GM12878 (cell line): Measurements from ENCODE around the gene SUPT3H. TPM values are rescaled to one million over a fixed set of nuclear protein-coding genes. Genes with fewer than 3 reads are reported as not detected.

Source experiments
- ATAC-seq: fragments of 200-7000 bp; cut with Tn5 transposase; 3 replicates; pipeline ENCODE4 v1.9.1; 2020; ENCODE audit warnings: mild to moderate bottlenecking, moderate library complexity
- BruUV-seq: library from RNA; stranded (reverse); fragments of 400-500 nt; replicated peaks from 2 replicates; lab custom pipeline; 2021; lab: Mats Ljungman, UMichigan
- CTCF ChIA-PET: fragments of 300-600 bp; sonication (Branson Sonifier 250); formaldehyde crosslinking; extraction: SDS; loops from one replicate; lab custom pipeline; 2021; ENCODE audit warnings: inconsistent platforms; lab: Yijun Ruan, JAX
- POLR2A ChIA-PET: fragments of 350-600 bp; formaldehyde crosslinking; extraction: SDS; loops from one replicate; lab custom pipeline; 2021; ENCODE audit warnings: inconsistent platforms; lab: Charles Lee
- RAD21 ChIA-PET: fragments of 300-600 bp; sonication (Branson Sonifier 250); formaldehyde crosslinking; loops from one replicate; lab custom pipeline; 2023; ENCODE audit warnings: antibody characterized with exemption; ENCODE audit not compliant: unreplicated experiment; lab: Charles Lee
- SMC1A ChIA-PET: fragments of 300-600 bp; sonication (Branson Sonifier 250); formaldehyde crosslinking; loops from one replicate; lab custom pipeline; 2023; ENCODE audit not compliant: unreplicated experiment, uncharacterized antibody; lab: Charles Lee
- DNase-seq: peaks from one replicate; pipeline ENCODE4 v3.0.0-alpha.2; 2011; ENCODE audit warnings: low read depth, low spot score
- FAIRE-seq: peaks from 3 replicates; lab custom pipeline; 2011; peaks lifted over from hg19 to GRCh38; lab: Jason Lieb, UNC
- H2AFZ ChIP-seq: 2 replicates; pipeline ENCODE4 v1.6.0; 2011; ENCODE audit warnings: low read depth, low read length, control low read depth; ENCODE audit not compliant: control insufficient read depth
- H3K27ac ChIP-seq: 2 replicates; pipeline ENCODE4 v1.5.1; 2011; ENCODE audit warnings: control low read depth; ENCODE audit not compliant: control insufficient read depth, insufficient read depth
- H3K27me3 ChIP-seq, 2 experiments: replicated peaks in 1 of 2; 2 replicates each; pipeline versions ENCODE4 v1.6.0 to v1.6.1; 2011; ENCODE audit warnings: low read length in 1 of 2; ENCODE audit not compliant: control insufficient read depth in 2 of 2, insufficient read depth in 2 of 2
- H3K36me3 ChIP-seq, 2 experiments: 2 replicates each; pipeline ENCODE4 v1.5.1; 2011; ENCODE audit warnings: low read length in 1 of 2; ENCODE audit not compliant: control insufficient read depth in 2 of 2, insufficient read depth in 2 of 2
- H3K4me1 ChIP-seq: 2 replicates; pipeline ENCODE4 v1.6.1; 2011; ENCODE audit warnings: mild to moderate bottlenecking, low read length, moderate library complexity, mixed read lengths; ENCODE audit not compliant: control insufficient read depth, insufficient read depth
- H3K4me2 ChIP-seq: 2 replicates; pipeline ENCODE4 v1.6.0; 2011; ENCODE audit warnings: control low read depth; ENCODE audit not compliant: control insufficient read depth, insufficient read depth
- H3K4me3 ChIP-seq: fragments of 200-600 bp; sonication (generic); 2 replicates; pipeline ENCODE4 v1.5.1; 2016
- H3K79me2 ChIP-seq: 2 replicates; pipeline ENCODE4 v1.6.0; 2011; ENCODE audit warnings: low read length; ENCODE audit not compliant: control insufficient read depth, insufficient read depth
- H3K9ac ChIP-seq: 2 replicates; pipeline ENCODE4 v1.8.0; 2011; ENCODE audit warnings: low read length, control low read depth, mixed read lengths; ENCODE audit not compliant: control insufficient read depth, insufficient read depth
- H3K9me3 ChIP-seq: replicated peaks from 3 replicates; pipeline ENCODE4 v1.5.1; 2011; ENCODE audit warnings: mild to moderate bottlenecking, low read length; ENCODE audit not compliant: control insufficient read depth, insufficient read depth
- H4K20me1 ChIP-seq: 2 replicates; pipeline ENCODE4 v1.6.0; 2011; ENCODE audit not compliant: control insufficient read depth, insufficient read depth
- BCLAF1 ChIP-seq: fragments of 450-650 bp; IDR thresholded peaks from 2 replicates; pipeline ENCODE4 v1.6.1; 2017; ENCODE audit warnings: antibody characterized with exemption, mild to moderate bottlenecking, moderate library complexity
- ELK1 ChIP-seq: IDR thresholded peaks from 2 replicates; pipeline ENCODE4 v1.6.1; 2012; ENCODE audit warnings: low read depth, low read length, improper control_type of control experiment
- ETV6 ChIP-seq, 2 experiments: fragments of 450-650 bp in 1 of 2; IDR thresholded peaks in 1 of 2; conservative IDR thresholded peaks in 1 of 2; 2 replicates each; pipeline ENCODE4 v1.6.1; 2014; ENCODE audit warnings: antibody characterized with exemption in 1 of 2, borderline replicate concordance in 1 of 2, low read depth in 1 of 2, mild to moderate bottlenecking in 1 of 2, moderate library complexity in 1 of 2
- HSF1 ChIP-seq: fragments of 150-350 bp; IDR thresholded peaks from 2 replicates; pipeline ENCODE4 v1.6.1; 2014; ENCODE audit warnings: mild to moderate bottlenecking, low read depth, low read length
- RUNX3 ChIP-seq: IDR thresholded peaks from 2 replicates; pipeline ENCODE4 v1.6.1; 2012; ENCODE audit warnings: low read length, inconsistent platforms
- SMAD5 ChIP-seq: IDR thresholded peaks from 2 replicates; pipeline ENCODE4 v1.6.1; 2016; ENCODE audit warnings: antibody characterized with exemption, low read depth
- SREBF1 ChIP-seq: IDR thresholded peaks from 2 replicates; pipeline ENCODE4 v1.6.1; 2012; ENCODE audit warnings: mild to moderate bottlenecking, low read length
- TAF1 ChIP-seq: IDR thresholded peaks from 2 replicates; pipeline ENCODE4 v1.6.1; 2011; ENCODE audit warnings: mild to moderate bottlenecking, low read depth, low read length, borderline replicate concordance
- ZSCAN29 ChIP-seq: fragments of 450-650 bp; IDR thresholded peaks from 2 replicates; pipeline ENCODE4 v1.6.1; 2017; ENCODE audit warnings: mild to moderate bottlenecking, moderate library complexity
- WGBS: methylation state at CpG from one replicate; pipeline ENCODE4 v1.1.6; 2016; ENCODE audit warnings: low lambda C conversion rate; ENCODE audit not compliant: insufficient replicate concordance, insufficient coverage; ENCODE audit errors: missing lambda C conversion rate; 5-methylcytosine and 5-hydroxymethylcytosine counted together
- in situ Hi-C: fragments of 300-500 bp; cut with MboI; formaldehyde crosslinking; loops from 9 replicates; pipeline ENCODE4 v1.14.3; 2018; ENCODE audit warnings: mixed read lengths
- intact Hi-C: fragments of 100-400 bp; cut with micrococcal nuclease; formaldehyde crosslinking; loops from one replicate; pipeline ENCODE4 v1.14.2; 2022; ENCODE audit not compliant: unreplicated experiment
- polyA plus RNA-seq, 11 experiments: library from polyadenylated mRNA; depleted of rRNA in 4 of 11; unstranded in 6 of 11; stranded (reverse) in 5 of 11; fragments of >200 nt; fragmentation: Nextera tagmentation in 4 of 11; fragmentation: Illumina TruSeq in 1 of 11; extraction: Ambion mirVana in 4 of 11; extraction: Trizol in 1 of 11; gene quantifications; 1 replicate in 1 of 11; 2 replicates in 10 of 11; pipeline versions ENCODE4 v1.2.1 to v1.2.3, GENCODE V29; 2011 to 2016; ENCODE audit warnings: inconsistent platforms in 2 of 11, missing spikeins in 2 of 11, low read depth in 1 of 11
- total RNA-seq, 4 experiments: library from RNA; depleted of rRNA in 3 of 4; stranded (reverse); fragments of >200 nt in 3 of 4; fragmentation: Illumina TruSeq in 1 of 4; extraction: Trizol in 1 of 4; gene quantifications; 2 replicates each; pipeline versions ENCODE4 v1.2.1 to v1.2.3, GENCODE V29; 2013 to 2021

Gene SUPT3H
- total and polyA plus RNA-seq, 10 of the 15 experiments (the other 5 are each of a cell fraction or from before 2014, with no cell fraction given), result 0.51 to 3.7 (median 2.0) TPM

GRCh38 chr6:44855562-44856411 lies 521.9 kb downstream of the SUPT3H start:
- Histone ChIP-seq H3K79me2 (no peaks in the 10 kb centered on the region), H3K4me3 (no peak overlapping the region), H3K4me1 (no peaks in the 10 kb centered on the region), H3K9ac (no peak overlapping the region), H3K27ac (no peak overlapping the region), H3K27me3 (no peaks in the 10 kb centered on the region), H4K20me1 (no peaks in the 10 kb centered on the region), H3K4me2 (no peak overlapping the region), H2AFZ (no peak overlapping the region), H3K9me3 (no peaks in the 10 kb centered on the region), H3K36me3 (no peaks in the 10 kb centered on the region)
- POLR2A ChIA-PET, result interaction anchor here (0.6 kb wide), 1 partner anchor 80 kb away, joined by 4 read pairs; no protein-coding TSS in a partner anchor
- BruUV-seq, result no TSS peak
- RAD21 ChIA-PET, result interaction anchor here (0.6 kb wide), 1 partner anchor 200 kb away, joined by 3 read pairs; no protein-coding TSS in a partner anchor
- TF ChIP-seq RUNX3 (no peak), HSF1 (no peak), BCLAF1 (no peak), ELK1 (no peak), ETV6 (conservative IDR thresholded peaks at IDR 0.05 in 1 of 2, IDR thresholded peaks at IDR 0.05 in 1 of 2; ENCODE audit: borderline replicate concordance in 1 of 2, low read depth in 1 of 2) (no peak), TAF1 (no peak), SREBF1 (no peak), SMAD5 (no peak), ZSCAN29 (no peak)
- DNase-seq (no peak), FAIRE-seq (peak; percentile 73), ATAC-seq (no peak)
- in situ Hi-C loops (no loop called here), intact Hi-C loops (no loop called here)
- SMC1A ChIA-PET, result interaction anchor here (1.2 to 1.8 kb wide), 3 partner anchors 10 to 188 kb away, joined by 4 to 5 read pairs (median 4); no protein-coding TSS in a partner anchor
- CTCF ChIA-PET, result no interaction called here
- WGBS, result 29% methylated on average over 7 of the region's 7 CpGs
